K562 (cell line): ENCODE data around the gene DGKZ. TPM values are rescaled to one million over a fixed set of nuclear protein-coding genes. Genes with fewer than 3 reads are reported as not detected.

Experiments
- ATF2 ChIP-seq: sonication (generic); formaldehyde crosslinking; IDR thresholded peaks from 2 replicates; pipeline ENCODE4 v1.8.1; 2022; ENCODE audit warnings: missing genetic modification reagents
- CHD2 ChIP-seq: IDR thresholded peaks from 2 replicates; pipeline ENCODE4 v1.6.1; 2011; ENCODE audit warnings: low read depth, low read length
- E2F1 ChIP-seq: sonication (generic); formaldehyde crosslinking; IDR thresholded peaks from 2 replicates; pipeline ENCODE4 v1.8.1; 2023; ENCODE audit warnings: mild to moderate bottlenecking, missing genetic modification reagents, moderate library complexity
- FOXO4 ChIP-seq: fragments of 450-650 bp; formaldehyde crosslinking; IDR thresholded peaks from 2 replicates; pipeline ENCODE4 v1.4.0; 2020; ENCODE audit warnings: mild to moderate bottlenecking, moderate library complexity
- HINFP ChIP-seq: fragments of 450-650 bp; conservative IDR thresholded peaks from 2 replicates; pipeline ENCODE4 v1.6.1; 2016; ENCODE audit warnings: missing genetic modification characterization, low read depth, mild to moderate bottlenecking, control low read depth, missing compliant biosample characterization
- HMGN3 ChIP-seq: IDR thresholded peaks from 2 replicates; pipeline ENCODE4 v1.6.1; 2011; ENCODE audit warnings: borderline replicate concordance, low read depth, mild to moderate bottlenecking, mixed read lengths, low read length; ENCODE audit not compliant: insufficient read length; ENCODE audit errors: extremely low read depth
- HOXB6 ChIP-seq: fragments of 250-450 bp; sonication (Bioruptor Pico); IDR thresholded peaks from 2 replicates; pipeline ENCODE4 v1.5.1; 2022; ENCODE audit warnings: mild to moderate bottlenecking, borderline replicate concordance
- LCOR ChIP-seq: sonication (generic); formaldehyde crosslinking; IDR thresholded peaks from 2 replicates; pipeline ENCODE4 v1.8.0; 2022; ENCODE audit warnings: mild to moderate bottlenecking, missing genetic modification reagents
- MAFF ChIP-seq: IDR thresholded peaks from 2 replicates; pipeline ENCODE4 v1.6.1; 2012; ENCODE audit warnings: low read length, improper control_type of control experiment
- MCM3 ChIP-seq: fragments of 450-650 bp; IDR thresholded peaks from 2 replicates; pipeline ENCODE4 v1.6.1; 2016
- NFYB ChIP-seq: IDR thresholded peaks from 2 replicates; pipeline ENCODE4 v1.6.1; 2011; ENCODE audit warnings: mild to moderate bottlenecking, moderate library complexity; ENCODE audit not compliant: insufficient read length; ENCODE audit errors: extremely low read depth
- POLR2AphosphoS2 ChIP-seq: IDR thresholded peaks from 2 replicates; pipeline ENCODE4 v1.6.1; 2012; ENCODE audit warnings: low read length, improper control_type of control experiment
- POLR3G ChIP-seq: IDR thresholded peaks from 2 replicates; pipeline ENCODE4 v1.6.1; 2011; ENCODE audit not compliant: insufficient read length, insufficient replicate concordance; ENCODE audit errors: extremely low read depth
- SNRNP70 ChIP-seq: fragments of 200-400 bp; formaldehyde crosslinking; optimal IDR thresholded peaks from 2 replicates; pipeline ENCODE3; 2017; ENCODE audit warnings: low read depth, low read length
- USF1 ChIP-seq: sonication (generic); formaldehyde crosslinking; IDR thresholded peaks from 2 replicates; pipeline ENCODE4 v1.9.0; 2022; ENCODE audit warnings: mild to moderate bottlenecking, missing genetic modification reagents
- ZNF165 ChIP-seq: fragments of 250-450 bp; sonication (Bioruptor Pico); IDR thresholded peaks from 2 replicates; pipeline ENCODE4 v1.4.0; 2020; ENCODE audit warnings: borderline replicate concordance
- ZNF24 ChIP-seq: fragments of 450-650 bp; IDR thresholded peaks from 2 replicates; pipeline ENCODE4 v1.6.1; 2016
- ZNF668 ChIP-seq: fragments of 250-450 bp; sonication (Bioruptor Pico); IDR thresholded peaks from 2 replicates; pipeline ENCODE4 v1.8.0; 2022; ENCODE audit warnings: mild to moderate bottlenecking, inconsistent platforms
- ZNF740 ChIP-seq, 3 experiments: fragments of 200-800 bp in 1 of 3; sonication (Bioruptor generic) in 1 of 3; sonication (generic) in 1 of 3; formaldehyde crosslinking in 1 of 3; IDR thresholded peaks; 2 replicates each; pipeline versions ENCODE4 v1.6.1 to v1.8.0; 2016 to 2022; ENCODE audit warnings: mild to moderate bottlenecking in 2 of 3, missing compliant biosample characterization in 2 of 3, missing genetic modification characterization in 2 of 3, missing genetic modification reagents in 1 of 3
- polyA plus RNA-seq, 8 experiments: library from polyadenylated mRNA; depleted of rRNA in 4 of 8; stranded (reverse) in 5 of 8; unstranded in 3 of 8; fragments of >200 nt; fragmentation: Nextera tagmentation in 2 of 8; fragmentation: Illumina TruSeq in 1 of 8; extraction: Ambion mirVana in 2 of 8; extraction: Trizol in 1 of 8; gene quantifications; 2 replicates each; pipeline versions ENCODE4 v1.2.1 to v1.2.3, GENCODE V29; 2011 to 2014; ENCODE audit warnings: inconsistent platforms in 1 of 8, missing spikeins in 1 of 8
- total RNA-seq, 7 experiments: library from RNA; depleted of rRNA in 6 of 7; stranded (reverse); fragments of >200 nt in 6 of 7; fragmentation: Illumina TruSeq in 2 of 7; extraction: Trizol in 2 of 7; gene quantifications; 2 replicates each; pipeline versions ENCODE4 v1.2.1 to v1.2.3, GENCODE V29; 2011 to 2021; ENCODE audit warnings: low replicate concordance in 1 of 7

The DGKZ gene
- total and polyA plus RNA-seq, 9 of the 15 experiments (the other 6 are each of a cell fraction or from before 2014, with no cell fraction given), result 0.51 to 100 (median 44.2) TPM

GRCh38 chr11:46380340-46381047 lies 33.2 kb downstream of the DGKZ start (continued):
- no peak for TF ChIP-seq FOXO4 (CRISPR knock-in tag)
- TF ChIP-seq ZNF668, result no peak
- no peak for TF ChIP-seq E2F1 (CRISPR knock-in tag)
- no peak for TF ChIP-seq ZNF165
- TF ChIP-seq HINFP (tag), result no peak
- no peak for TF ChIP-seq POLR3G
- no peak for TF ChIP-seq SNRNP70
- no peak for TF ChIP-seq POLR2AphosphoS2
- TF ChIP-seq CHD2, result no peak
- no peak for TF ChIP-seq ATF2 (CRISPR knock-in tag)
- peak; percentile 31 for TF ChIP-seq HMGN3
- no peak for TF ChIP-seq NFYB
- TF ChIP-seq MCM3, result no peak
- TF ChIP-seq ZNF24, result no peak
- no peak for TF ChIP-seq LCOR (CRISPR knock-in tag)
- TF ChIP-seq ZNF740 (CRISPR knock-in tag; IDR thresholded peaks at IDR 0.05), result no peak
- TF ChIP-seq ZNF740 (tag; IDR thresholded peaks at IDR 0.05), result 0 out of 4 replicates have a peak, but pooled peaks of 1 of the 2 experiments have one; percentile 25
- no peak for TF ChIP-seq HOXB6 (CRISPR knock-in tag)
- TF ChIP-seq USF1 (CRISPR knock-in tag), result no peak
- TF ChIP-seq MAFF, result no peak
